ENCODE measurements around the gene PIGW.
"Not testable (repeated sequence)": the region's sequence is repeated elsewhere in the genome, so short reads cannot be mapped to it uniquely, and the experiment has no call there.

Gene PIGW, protein sequence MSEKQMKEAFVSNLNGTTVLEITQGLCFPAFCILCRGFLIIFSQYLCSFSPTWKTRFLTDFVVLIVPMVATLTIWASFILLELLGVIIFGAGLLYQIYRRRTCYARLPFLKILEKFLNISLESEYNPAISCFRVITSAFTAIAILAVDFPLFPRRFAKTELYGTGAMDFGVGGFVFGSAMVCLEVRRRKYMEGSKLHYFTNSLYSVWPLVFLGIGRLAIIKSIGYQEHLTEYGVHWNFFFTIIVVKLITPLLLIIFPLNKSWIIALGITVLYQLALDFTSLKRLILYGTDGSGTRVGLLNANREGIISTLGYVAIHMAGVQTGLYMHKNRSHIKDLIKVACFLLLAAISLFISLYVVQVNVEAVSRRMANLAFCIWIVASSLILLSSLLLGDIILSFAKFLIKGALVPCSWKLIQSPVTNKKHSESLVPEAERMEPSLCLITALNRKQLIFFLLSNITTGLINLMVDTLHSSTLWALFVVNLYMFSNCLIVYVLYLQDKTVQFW

DNA sequence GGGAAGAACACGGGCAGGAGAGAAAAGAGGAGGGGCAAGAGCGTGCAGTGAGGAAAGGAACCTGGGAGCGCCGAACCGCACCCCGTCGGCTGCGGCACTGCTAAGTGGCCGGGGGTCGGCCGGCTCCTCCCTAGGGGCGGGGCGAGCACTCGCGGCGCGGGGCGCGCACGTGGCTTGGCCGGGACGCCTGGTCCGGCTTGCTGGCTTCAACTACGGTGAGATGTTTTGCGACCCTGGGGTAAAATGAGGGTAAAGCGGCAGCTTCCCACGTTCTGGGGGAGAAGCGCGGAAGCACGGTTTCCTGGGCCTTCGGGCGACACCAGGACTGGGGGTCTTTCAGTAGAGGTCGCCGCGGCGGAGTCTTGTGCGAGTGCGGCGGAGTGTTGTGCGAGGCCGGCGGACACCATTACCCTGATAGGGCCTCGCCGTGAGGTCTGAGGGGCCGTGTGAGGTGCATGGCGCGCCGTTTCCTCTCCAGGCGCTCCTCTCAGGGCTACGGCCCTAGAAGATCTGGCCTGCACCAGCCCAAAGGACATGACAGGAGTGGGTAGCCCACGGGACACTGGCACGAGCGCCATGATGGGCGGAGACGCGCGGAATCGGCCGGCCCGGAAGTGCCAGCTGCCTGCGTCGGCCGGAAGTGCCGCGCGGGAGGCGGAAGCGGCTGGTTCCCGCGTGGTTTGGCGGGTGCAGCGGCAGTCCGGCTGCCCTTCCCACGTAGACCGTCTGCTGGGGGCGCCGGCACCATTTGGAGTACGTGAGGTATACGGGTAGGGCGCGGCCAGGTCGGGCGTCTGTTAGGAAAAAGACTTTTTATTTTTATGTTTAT lies at the start of gene PIGW, which contains the start of gene MYO19:
TSS of gene PIGW (plus strand) at position 148 of the 829 bp plus-strand sequence. CDS start 2,115 bp downstream, outside the sequence.
TSS of gene MYO19 (minus strand) at position 29 of the 829 bp plus-strand sequence. CDS start 2,330 bp downstream, outside the sequence.
- DNase-seq = peak; percentile 85

DNA sequence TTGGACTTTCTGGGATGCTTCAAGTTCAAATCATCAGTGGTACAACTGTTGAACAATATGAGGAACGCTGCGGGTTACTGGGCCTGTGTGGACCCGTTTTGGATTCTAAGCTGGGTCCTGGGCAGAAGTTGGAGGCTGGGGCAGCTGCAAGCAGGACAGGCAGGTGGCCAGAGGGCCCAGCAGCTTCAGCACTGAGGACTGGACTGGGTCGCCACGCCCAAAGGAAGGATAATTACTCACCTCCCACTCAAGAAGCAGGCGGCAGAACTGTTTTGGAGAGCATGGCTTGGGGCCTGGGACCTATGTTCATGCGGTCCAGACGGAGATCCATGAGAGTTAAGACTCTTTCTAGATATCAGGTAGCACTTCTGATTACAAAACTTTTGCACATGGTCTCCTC lies 49.8 kb upstream of the PIGW start:
- no peak for DNase-seq

DNA sequence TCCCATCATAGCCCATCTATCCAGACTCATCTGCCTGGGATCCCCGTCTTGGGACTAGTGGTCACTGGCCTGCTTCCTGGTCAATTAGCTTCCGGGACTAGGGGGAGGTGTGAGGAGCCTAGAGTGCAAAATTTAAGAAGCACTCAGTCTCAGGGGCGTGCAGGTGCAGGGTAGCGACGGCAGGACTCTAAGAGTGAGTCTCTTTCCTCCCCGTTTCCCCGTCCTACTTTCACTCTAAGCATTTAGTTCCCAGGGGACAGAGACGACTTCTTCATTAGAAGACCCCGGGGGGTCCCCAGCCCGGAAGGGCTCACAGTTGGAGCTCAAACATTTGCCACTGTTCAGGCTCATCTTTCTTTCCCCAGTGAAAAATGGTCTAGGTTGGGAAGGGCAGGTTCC lies 49.0 kb upstream of the PIGW start:
- no peak for DNase-seq

DNA sequence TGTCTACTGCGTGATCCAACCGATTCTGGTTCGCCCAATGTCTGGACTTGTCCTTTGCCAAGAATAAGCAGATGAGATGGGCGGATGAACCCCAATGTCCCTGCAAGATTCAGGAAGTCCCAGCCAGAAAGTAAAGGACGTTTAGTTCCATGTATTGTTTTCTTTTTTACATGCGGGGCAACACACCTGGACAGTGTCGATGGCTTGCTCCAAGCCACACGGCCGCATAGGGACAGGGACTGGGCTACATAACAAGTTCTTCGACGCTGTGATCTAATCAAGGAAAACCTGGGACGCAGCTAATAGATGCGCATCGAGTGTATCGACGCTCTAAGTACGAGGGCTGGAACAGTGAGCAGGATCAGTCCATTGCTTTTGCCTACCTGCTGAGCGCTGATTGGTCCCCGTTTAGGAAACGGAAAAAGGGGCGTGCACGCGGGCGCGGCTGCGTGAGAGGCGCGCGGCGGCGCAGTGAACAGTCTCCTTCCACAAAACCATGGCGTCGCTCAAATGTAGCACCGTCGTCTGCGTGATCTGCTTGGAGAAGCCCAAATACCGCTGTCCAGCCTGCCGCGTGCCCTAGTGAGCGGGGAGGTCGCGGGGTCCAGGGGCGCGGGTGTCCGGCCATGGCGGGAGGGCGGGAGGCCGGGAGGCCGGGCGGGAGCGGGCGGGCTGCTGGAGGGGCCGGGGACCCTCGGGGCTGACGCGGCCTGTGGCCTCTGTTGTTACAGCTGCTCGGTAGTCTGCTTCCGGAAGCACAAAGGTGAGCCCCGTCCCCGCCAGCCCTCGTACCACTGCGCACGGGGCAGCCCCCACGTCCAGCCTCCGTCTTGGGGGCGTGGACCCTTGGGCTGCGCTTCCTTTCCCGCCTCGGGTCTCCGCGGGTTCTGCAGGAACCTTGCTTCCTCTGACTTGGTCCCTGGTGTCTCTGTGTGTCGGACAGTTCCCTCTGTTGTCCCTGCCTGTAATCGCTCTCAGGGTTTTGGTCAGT lies 48.3 kb upstream of the PIGW start, which contains the start of gene ZNHIT3:
TSS of gene ZNHIT3 (plus strand) at position 478 of the 991 bp plus-strand sequence. CDS start at position 497, 19 bp downstream.
- DNase-seq = peak; percentile 89

DNA sequence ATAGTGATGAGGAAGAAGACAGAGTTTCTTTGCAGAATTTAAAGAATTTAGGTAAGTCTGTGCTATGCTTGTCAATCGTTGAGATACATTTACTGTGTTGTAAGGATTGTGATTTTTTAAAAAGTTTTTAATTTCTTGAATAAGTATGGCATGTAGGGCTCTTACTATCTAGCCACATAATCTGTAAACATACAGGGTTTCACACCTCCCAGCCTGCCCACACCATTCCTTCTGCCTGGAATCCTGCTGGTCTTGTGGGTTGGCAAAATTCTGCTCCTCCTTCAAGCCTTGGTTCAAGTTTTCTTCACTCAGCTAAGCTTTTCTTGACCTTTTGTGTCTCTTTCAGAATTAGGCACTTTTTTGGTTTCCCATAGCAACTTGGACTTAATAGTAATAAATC lies 40.8 kb upstream of the PIGW start:
- DNase-seq = no peak

DNA sequence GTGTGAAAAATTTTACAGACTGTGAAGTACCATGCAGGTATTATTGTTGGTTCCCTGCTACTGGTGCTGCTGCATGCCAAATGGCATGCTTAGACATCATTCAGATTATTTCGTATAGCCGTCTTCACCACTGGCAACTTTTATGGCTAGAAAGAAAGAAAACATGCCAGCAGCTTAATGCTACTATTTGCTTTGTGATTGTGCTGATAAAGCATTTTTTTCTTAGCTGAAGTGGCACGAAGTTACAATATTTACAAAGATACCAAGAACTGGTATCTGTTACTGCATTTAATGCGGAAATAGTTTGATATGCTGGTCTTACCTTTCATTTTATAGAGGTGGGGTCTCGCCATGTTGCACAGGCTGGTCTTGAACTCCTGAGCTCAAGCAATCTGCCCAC lies 40.1 kb upstream of the PIGW start:
- DNase-seq = no peak

DNA sequence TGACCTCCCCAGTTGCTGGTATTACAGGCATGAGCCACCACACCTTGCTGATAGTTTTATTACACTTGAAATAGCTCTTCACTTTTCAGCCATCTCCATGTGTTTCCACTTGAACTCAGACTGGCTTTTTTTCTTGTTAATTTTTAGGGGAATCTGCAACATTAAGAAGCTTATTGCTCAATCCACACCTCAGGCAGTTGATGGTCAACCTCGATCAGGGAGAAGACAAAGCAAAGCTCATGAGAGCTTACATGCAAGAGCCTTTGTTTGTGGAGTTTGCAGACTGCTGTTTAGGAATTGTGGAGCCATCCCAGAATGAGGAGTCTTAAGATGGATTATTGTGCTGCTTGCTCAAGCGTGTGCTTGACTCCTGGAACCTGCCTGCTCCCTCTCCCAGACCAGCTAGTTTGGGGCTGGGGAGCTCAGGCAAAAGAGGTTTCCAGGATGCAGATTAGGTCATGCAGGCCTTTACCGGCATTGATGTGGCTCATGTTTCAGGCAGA lies 39.7 kb upstream of the PIGW start:
- no peak for DNase-seq

DNA sequence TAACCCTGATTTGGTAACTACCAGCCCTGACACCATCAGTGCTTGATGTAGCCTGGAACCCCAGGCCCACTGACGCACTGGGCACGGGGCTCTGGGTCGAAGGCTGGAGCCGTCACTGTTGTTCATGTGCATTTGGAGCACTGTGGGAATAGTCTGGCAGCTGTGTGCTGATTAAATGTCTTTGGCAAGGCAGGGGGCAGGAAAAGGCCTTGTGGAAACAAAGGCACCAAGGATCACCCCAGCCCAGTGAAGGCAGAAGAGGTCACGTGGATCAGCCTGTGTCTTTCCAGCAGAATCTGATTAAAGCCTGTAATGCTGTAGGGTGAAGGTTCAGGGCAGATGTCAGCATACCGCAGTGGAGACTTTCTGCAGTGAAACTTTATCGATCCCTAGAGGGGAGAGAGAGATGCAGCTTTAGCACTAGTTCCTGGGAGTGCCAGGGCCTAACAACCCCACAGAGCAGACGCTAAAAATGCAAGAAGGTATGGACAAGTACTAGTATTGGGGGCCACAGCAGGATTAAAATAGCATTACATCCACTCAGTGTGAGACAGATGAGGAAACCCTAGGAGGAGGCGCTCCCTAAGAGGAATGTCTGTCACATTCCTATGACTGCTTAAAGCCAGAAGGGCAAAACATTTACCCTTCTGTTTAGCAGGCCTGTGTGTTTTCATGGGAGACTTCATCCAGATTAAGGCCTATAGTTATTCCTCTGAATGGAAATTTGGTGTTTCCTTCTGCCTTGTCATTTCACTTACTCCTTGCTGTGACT lies 38.6 kb upstream of the PIGW start:
- DNase-seq = no peak

DNA sequence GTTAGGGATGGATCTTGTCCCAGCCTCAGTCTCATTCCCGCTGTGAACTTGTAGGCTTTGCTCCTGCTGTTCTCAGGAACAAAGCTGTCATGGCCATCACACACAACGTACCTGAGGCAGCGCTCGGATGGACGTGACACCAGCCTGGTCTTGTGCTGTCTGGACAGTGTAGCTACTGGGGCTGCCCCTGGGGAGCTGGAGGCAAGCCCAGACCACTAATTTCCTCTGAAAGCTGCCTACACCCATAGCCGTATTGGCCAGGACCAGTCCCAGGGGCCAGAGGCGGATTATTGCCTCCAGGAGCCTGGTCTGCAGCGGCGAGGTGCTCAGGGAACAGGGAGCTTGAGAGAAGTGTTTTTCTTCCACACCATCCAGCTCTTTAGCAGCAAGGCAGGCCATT lies 36.6 kb upstream of the PIGW start:
- no peak for DNase-seq

DNA sequence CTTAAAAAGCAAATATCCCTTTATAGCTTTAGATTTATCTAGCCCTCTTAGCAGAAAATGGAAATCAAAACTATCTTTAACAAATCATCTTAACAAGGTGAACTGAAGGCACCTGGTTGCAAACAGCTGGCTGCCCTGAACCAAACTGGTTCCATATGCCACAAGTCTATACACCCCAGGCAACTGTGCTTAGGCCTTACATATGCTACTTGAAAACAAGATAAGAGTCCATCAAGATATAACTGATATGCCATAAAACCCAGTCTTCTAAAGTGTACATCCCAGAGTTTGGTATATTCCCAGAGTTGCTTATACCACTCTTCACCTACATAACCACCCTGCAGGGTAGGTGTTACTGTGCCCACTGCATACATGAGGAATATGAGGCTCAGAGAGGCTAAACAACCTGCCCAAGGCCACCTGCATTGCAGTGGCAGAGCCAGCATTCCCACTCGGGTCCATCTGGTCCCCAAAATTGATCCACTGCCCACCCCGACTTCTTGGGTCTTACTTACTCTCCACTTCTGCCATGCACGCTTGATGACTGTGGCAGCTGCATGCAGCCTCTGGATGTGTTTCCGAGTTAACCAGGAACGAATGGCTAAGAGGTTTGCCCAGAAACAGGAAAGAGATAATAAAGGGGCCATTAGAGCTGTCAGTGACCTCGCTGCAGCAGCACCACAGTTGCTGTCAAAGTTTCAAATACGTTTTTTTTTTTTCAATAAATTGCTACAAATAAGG lies 36.1 kb upstream of the PIGW start:
- no peak for DNase-seq

DNA sequence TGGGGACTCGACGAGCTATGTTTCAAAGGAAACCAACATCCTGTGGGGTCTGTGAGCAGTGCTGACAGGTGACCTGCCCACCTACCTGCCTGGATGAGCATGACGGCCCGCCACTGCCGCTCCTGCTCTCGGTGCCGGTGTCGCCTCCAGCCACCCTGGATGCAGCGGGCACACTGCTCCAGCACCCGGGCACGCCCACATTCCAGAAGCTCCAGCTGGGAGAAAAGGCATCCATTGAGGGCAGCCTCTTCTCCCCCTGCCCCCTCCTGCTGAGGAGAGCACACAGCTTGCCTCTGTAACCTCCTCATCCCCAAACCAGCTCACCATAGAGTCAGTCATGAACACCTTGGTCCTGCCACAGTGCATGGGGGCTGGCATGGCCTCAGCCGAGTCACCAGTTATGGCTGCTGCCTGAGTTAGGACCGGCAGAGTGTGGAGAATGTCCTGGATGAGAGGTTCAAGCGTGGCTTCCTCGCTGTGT lies 34.0 kb upstream of the PIGW start:
- no peak for DNase-seq

DNA sequence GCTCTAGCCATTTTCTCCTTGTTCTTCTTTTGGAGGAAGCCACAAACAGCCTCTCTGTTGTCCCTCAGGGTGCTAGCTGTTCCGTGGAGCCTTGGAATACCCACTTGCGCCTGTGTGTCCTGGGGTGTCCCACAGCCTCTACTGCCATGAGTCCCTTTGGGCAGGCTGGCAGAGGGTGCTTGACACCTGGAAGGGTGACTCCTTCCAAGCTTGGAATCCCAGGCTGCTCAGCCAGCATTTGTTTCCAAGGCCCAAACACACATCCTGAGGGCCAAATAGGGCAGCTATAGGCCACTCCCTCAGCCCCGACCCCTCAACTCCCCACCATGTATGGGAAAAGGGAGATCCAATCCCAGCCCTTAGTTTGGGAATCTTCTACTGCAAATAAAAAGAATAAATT lies 33.4 kb upstream of the PIGW start:
- DNase-seq = no peak

DNA sequence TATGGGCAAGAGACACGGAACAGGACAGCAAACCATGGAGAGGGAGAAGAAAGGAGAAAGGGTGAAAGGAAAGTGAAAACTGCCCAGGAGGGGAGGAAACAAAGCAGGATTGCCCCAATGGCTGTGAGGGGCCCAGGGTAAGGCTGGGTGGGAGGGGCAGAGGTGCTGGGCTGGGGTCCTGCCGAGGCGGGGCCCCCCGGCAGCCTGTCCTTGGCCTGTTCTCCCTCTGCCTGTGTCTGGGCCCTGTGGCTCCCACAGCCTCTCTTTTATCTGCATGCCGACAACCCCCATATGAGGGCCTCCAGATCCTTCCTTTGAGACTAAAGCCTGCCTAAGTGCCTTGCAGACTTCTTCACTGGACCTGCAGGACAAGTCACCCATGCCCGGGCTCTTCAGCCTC lies 32.8 kb upstream of the PIGW start:
- DNase-seq = no peak

DNA sequence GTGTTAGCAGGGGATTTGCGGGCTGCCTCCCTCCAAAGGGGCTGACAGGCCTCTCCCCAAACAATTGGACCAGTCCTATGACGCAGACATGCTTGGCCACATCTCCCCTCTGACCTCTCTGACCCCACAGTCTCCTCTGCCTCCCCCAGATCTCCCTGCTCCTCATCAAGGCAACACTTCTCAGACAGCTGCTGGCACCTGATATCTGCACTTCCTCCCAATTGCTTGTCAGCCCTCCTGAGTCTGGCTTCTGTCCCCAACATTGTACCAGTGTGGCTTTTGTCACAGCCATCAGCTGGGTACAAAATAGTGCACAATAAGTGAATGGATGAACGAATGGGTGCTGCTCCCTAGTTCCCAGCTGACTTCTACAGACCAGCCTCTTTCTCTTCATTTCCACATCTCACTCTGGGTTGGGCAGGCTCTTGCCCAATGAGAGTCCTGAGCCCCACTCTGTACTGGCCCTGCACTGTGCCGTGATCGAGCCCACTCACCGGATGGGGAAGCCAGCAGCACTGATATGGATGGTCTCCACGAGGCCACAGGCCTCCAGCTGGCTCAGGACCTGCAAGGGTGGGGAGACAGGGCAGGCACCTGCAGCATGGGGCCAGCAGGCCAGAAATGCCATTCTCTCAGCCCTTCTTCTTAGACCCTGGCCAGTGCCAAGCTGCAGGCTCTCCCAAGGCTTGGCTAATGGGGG lies 31.2 kb upstream of the PIGW start:
- DNase-seq = no peak

DNA sequence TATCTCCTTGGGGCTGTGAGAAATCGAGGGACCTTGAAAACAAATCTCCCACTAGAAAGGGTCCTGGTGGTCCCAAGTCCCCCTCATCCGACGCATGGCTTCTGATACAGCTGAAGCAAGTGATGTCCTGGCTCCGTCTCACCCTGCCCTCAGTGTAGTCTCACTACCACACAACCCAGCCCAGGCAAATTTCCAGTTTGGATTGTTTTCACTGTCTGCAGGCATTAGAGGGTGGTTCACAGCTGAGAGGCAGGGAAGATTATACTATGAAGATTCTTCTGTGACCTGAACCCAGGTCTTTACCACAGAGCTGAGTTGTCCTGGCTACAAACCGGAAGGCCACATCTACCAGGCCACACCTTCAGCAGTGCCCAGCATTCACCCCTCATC lies 30.6 kb upstream of the PIGW start:
- no peak for DNase-seq

DNA sequence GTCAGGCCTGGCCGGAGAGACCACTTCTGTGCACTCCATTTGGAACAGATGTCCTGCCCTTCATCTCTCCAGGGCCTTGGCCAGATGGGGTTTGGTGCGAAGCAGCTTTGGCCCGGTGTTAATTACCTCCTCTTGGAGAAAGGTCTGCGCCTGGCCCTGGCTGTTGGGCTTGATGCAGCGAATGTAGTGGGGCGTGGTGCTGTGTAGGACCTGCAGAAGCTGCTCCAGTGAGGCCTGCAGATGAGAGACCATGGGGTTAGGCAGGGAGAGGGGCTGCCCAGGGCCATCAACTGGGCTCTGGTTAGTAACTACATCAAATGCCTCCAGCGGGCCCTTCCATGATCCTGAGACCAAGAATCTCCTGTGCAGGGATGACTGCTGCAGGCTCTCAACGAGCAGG lies 29.6 kb upstream of the PIGW start:
- DNase-seq = no peak

DNA sequence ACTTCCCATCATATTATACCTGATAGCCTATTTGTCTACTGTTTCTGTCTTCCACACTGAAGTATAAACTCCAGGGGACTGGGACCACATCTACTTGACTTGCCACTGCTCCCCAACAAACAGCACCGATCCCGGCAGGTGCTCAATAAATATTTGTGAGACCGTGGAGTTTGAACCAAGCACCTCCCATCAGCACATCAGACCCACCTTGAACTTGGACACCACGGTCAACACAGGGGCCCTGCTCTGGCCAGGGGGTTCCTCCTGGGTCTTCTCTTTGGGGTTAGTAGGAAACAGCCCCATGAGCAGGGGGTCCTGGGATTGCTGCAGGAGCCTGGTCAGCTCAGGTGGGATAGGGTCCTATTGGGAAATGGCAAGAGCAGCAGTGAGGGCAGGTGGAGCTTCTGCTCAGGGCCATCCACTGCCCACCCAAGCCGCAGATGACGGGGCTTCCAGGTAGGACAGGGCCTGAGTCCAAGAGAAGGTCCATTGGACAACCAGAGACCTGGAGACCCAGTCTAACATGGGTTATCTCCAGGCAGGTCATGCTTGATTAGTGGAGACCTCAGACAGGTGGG lies 28.4 kb upstream of the PIGW start:
- DNase-seq = no peak

DNA sequence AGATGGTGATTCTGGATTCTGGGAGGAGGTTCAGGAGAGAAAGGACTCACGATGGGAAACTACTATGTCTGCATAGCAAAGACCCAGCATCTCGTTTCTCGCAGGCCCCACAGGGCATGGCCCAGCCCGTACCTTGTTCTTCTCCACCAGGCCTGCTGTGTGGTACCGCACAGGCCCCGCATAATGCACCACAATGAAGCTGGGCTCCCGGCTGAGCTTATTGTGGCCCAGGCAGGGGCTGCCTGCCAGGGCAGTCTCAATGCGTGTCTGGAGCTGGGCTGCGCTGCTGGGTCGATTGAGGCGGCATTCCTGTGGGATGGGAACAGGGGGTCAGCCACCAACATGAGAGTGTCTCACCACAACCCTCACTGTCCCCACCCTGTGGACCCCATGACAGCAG lies 28.0 kb upstream of the PIGW start:
- no peak for DNase-seq

DNA sequence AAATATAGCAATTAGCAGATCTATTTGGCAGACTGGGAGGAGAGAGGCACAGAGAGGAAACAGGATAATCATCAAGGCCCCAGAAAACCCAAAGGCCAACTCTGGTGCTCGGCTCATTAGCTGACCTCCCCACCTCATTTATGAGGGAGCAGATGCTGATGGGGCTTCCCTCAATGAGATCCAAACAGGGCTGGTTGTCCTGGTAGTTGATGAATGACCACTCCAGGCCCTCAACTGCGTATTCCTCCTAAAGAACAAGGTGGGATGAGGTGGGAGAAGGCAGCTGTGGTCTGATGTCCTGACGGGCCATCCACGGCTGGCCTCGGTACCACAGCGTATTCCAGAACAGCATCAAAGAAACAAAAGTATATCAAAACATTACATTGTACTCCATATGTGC lies 27.5 kb upstream of the PIGW start:
- no peak for DNase-seq

DNA sequence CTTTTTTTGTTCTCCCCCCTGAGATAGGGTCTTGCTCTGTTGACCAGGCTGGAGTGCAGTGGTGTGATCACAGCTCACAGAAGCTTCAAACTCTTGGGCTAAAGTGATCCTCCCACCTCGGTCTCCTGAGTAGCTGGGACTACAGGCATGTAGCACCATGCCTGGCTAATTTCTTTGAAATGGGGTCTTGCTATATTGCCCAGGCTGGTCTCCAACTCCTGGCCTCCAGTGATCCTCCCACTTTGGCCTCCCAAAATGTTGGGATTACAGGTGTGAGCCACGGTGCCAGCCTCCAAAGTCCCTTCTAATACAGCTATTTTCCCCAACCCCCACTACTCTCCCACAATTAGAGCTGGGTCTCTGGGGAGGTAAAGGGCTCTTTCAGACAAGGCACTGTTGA lies 26.3 kb upstream of the PIGW start:
- not testable (repeated sequence) for DNase-seq
